Ramos (cell line): ENCODE measurements around the gene DESI2.
"Not testable (repeated sequence)": the region's sequence is repeated elsewhere in the genome, so short reads cannot be mapped to it uniquely, and the experiment has no call there.

Experiments used
- in situ Hi-C: fragments of 300-500 bp; cut with MboI; formaldehyde crosslinking; loops from one replicate; pipeline ENCODE4 v1.14.3; 2022; ENCODE audit warnings: low sequenced_read_pairs; ENCODE audit not compliant: unreplicated experiment

DESI2 gene

DNA sequence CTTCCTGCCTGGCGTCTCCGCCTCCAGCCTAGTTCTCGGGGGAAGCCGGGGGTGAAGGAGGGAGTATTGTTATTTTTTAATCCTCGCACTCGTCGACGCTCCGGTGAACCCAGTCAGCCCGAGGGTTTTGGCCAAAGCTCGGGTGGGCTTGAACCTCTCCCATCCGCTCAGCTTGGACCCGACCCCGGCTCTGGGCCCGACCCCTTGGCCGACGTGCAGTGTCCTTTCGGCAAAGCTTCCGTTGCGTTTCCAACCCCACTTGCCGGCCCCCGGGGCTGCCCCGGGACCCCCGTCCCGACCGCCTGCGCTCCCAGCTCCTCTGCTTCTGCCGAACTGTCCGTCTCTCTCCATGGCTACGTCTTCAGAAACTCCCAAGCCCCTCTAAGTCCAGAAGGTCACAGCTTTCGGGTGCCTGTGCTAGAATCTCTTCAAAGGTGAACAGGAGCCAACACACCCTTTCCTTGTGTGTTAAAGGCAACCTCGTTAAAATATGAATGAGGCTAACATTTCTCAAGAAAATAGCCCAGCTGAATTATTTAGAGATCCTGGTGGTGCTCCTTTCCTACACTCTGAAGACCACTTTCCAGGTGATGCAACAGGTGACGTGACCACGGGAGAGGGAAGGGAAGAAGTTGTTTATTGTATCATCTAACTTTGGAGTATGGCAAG is 647 bp downstream of the DESI2 start:
- in situ Hi-C loops: loop anchor here (10.0 kb wide), 1 partner anchor 199 kb away; the partner anchor contains the start of gene ADSS2

DNA sequence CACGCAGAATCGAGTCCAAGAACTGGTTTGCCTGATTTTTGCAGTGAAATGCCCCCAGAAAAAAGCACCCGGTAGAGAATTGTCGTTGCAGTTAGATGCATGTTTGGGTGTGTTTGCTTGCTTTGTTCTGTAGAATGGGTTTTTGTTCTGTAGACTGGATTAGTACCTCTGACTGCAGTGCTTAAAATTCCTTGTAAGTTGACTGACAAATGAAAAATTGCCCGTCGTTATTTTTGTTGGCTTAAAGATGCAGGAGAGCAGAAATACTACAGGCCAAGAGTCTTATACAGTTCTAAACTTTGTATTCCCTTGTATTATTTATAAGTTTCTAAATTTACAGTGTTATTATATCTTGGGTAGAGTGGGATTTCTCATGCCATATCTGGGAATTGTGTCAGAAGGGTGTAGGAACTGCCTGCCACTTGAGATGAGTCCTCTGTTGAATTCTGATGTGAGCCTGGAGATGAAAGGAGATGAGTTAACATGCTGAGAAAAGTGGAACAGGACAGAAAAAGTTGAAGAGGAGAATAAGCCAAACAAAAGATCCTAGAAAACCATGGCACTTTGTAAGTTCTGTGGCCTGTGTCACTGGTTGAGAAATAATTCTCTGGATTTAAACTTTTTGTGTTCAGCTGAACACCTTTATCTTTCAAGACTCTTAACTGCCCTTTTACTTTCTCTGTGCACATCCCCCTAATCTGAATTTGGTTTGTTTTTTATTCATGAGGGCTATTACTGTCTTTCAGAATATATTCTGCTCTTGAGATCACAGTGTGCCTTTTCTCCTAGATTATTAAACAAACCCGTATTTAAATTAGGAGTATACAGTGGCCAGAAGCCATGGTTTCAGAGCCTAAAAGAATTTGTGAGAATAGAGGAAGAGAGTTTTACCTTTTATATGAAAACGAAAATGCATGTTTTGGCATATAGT is 1.4 kb downstream of the DESI2 start:
- in situ Hi-C loops: loop anchor here (10.0 kb wide), 1 partner anchor 200 kb away; the partner anchor contains the start of gene ADSS2

- in situ Hi-C loops: loop anchor here (10.0 kb wide), 1 partner anchor 200 kb away; the partner anchor contains the start of gene ADSS2
These were observed 2.3 kb downstream of the DESI2 start for GRCh38 chr1:244655186-244655585.

- in situ Hi-C loops: loop anchor here (10.0 kb wide), 1 partner anchor 203 kb away; the partner anchor contains the start of gene ADSS2
These were observed 4.5 kb downstream of the DESI2 start for GRCh38 chr1:244657421-244657820.

- in situ Hi-C loops: loop anchor here (10.0 kb wide), 1 partner anchor 205 kb away; the partner anchor contains the start of gene ADSS2
These were observed 6.8 kb downstream of the DESI2 start for GRCh38 chr1:244659694-244660093.

GRCh38 chr1:244660595-244660994 is 7.7 kb downstream of the DESI2 start:
- in situ Hi-C loops: no loop called here

- in situ Hi-C loops: not testable (repeated sequence)
These were observed 8.8 kb downstream of the DESI2 start for GRCh38 chr1:244661569-244662312.

DNA sequence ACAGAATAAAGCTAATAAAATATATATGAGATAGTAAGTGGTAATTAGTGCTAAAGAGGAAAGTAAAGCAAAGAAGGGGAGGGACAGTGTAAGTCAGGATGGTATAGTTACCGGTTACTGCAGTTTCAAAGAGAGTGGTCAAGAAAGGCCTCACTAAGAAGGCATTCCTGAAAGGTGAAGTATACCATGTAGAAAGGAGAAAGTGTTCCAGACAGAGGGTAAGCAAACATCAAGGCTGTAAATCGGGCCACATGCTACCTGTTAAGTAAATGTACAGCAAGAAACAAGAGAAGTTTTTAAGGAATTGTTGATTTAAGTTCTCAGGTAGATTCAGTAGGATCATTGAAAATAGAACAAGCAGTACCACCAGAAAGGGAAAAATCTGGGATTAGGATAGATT is 9.7 kb downstream of the DESI2 start:
- in situ Hi-C loops: no loop called here

DNA sequence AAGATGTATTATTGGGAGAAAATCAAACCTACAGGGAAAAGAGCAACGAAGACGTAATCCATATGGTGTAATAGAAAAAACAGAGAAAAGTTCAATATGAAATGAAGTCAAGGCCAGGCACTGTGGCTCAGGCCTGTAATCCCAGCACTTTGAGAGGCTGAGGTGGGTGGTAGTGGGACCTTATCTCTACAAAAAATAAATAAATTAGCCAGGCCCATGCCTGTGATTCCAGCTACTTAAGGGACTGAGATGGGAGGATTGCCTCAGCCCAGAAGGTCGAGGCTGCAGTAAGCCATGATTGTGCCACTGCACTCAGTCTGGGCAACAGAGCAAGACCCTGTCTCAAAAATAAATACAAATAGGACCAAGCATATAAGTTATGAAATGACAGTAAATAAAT is 11.4 kb downstream of the DESI2 start:
- in situ Hi-C loops: no loop called here

GRCh38 chr1:244665771-244666217 is 12.9 kb downstream of the DESI2 start:
- in situ Hi-C loops: no loop called here

GRCh38 chr1:244666672-244667418 is 13.9 kb downstream of the DESI2 start:
- in situ Hi-C loops: not testable (repeated sequence)

GRCh38 chr1:244667797-244668196 is 14.9 kb downstream of the DESI2 start:
- in situ Hi-C loops: no loop called here

DNA sequence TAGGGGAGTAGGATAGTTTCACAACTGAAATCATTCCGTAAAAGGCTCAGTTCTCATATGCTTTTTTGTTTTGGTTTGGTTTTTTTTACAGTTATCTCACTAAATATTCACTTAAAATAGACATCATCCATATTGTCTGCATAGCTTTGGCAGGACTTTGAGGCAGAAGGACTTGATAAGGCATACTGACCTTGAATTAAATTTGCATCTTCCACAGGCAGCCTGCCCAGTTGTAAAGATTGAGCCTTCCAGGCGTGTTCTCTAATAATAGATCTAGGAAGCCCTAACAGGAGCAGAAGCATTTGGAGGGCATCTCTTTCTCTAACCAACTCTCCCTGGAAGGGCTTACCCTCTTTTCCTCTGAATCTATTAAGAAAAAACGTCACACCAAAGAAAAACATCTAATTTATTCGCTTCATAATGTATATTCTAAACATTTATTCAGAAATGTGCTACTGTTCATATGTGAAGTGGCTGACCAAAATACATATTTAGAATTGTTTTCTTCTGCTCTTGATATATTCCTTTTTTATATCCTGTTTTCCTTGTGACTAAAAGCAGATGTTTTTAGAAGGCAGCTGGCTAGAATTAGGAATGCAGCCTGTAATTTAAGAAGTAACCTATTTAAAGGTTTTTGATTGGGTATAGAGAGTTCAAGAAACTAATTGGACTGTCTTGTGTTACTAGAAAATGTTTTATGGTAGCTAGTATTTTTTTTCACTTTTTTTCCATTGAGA is 20.2 kb downstream of the DESI2 start:
- in situ Hi-C loops: no loop called here

- in situ Hi-C loops: no loop called here
These were observed 21.5 kb downstream of the DESI2 start for GRCh38 chr1:244674446-244674845.

DNA sequence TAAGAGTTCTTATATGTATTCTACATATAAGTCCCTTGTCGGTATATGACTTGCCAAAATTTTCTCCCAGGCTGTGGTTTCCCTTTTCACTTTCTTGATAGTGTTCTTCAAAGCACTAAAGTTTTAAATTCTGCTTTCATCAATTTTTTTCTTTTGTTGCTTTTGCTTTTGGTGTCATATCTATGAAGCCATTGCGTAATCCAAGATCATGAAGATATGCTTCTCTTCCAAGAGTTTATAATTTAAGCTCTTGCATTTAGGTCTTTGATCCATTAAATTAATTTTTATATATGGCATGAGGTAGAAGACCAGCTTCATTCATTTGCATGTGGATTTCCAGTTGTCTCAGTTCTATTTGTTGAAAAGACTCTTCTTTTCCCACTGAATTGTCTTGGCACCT is 22.2 kb downstream of the DESI2 start:
- in situ Hi-C loops: no loop called here

GRCh38 chr1:244678697-244679096 is 25.8 kb downstream of the DESI2 start:
- in situ Hi-C loops: no loop called here

DNA sequence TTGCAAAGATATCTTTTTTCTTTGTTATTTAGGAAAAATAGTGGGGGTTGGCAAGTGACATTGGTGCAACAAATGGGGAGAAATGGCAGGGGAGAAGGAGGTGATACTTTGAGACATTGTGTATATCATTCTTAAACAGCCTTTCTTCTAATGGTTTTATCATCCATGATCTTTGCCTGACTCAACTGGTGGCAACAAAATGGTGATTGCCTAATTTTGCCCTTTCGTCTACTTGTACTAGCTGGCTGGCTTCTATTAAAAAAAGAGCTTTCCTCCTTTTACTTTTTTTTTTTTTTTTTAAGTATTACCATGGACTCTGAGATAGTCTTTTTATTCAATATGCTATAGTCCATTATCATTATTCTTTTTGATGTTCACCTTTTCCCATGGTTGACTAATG is 27.7 kb downstream of the DESI2 start:
- in situ Hi-C loops: no loop called here

GRCh38 chr1:244682087-244682486 is 29.2 kb downstream of the DESI2 start:
- in situ Hi-C loops: not testable (repeated sequence)

- in situ Hi-C loops: no loop called here
These were observed 43.0 kb downstream of the DESI2 start for GRCh38 chr1:244695937-244696336.
